Parathyroid adenoma (tissue), 2 donors: ENCODE results near the gene SLC46A2.

Experiments used
- H2AFZ ChIP-seq: fragments of 300-600 bp; sonication (generic); one replicate; pipeline ENCODE4 v1.7.0; 2017; ENCODE audit warnings: antibody characterized with exemption, mild to moderate bottlenecking
- H3K27ac ChIP-seq: fragments of 300-600 bp; sonication (generic); one replicate; pipeline ENCODE4 v1.7.0; 2017
- H3K27me3 ChIP-seq: fragments of 300-600 bp; sonication (generic); one replicate; pipeline ENCODE4 v1.7.0; 2017; ENCODE audit warnings: low read length; ENCODE audit not compliant: control insufficient read depth, insufficient read depth
- H3K36me3 ChIP-seq: fragments of 300-600 bp; sonication (generic); one replicate; pipeline ENCODE4 v1.7.0; 2017; ENCODE audit warnings: low read length; ENCODE audit not compliant: control insufficient read depth, insufficient read depth
- H3K4me1 ChIP-seq: fragments of 300-600 bp; sonication (generic); one replicate; pipeline ENCODE4 v1.7.0; 2017; ENCODE audit warnings: control low read depth
- H3K4me2 ChIP-seq: fragments of 300-600 bp; sonication (generic); one replicate; pipeline ENCODE4 v1.7.0; 2017; ENCODE audit warnings: low read length
- H3K4me3 ChIP-seq: fragments of 300-600 bp; sonication (generic); one replicate; pipeline ENCODE4 v1.7.0; 2017; ENCODE audit warnings: low read depth, low read length
- H3K79me2 ChIP-seq: fragments of 300-600 bp; sonication (generic); one replicate; pipeline ENCODE4 v1.7.0; 2017; ENCODE audit warnings: control low read depth
- H3K9ac ChIP-seq: fragments of 300-600 bp; sonication (generic); one replicate; pipeline ENCODE4 v1.7.0; 2017; ENCODE audit warnings: mild to moderate bottlenecking
- H3K9me3 ChIP-seq: fragments of 300-600 bp; sonication (generic); one replicate; pipeline ENCODE4 v1.7.0; 2017; ENCODE audit warnings: low read length; ENCODE audit not compliant: control insufficient read depth
- TF ChIP-seq, protein P1 (sequence below): fragments of 300-600 bp; sonication (generic); IDR thresholded peaks from one replicate; pipeline ENCODE4 v1.7.0; 2017; ENCODE audit warnings: antibody characterized with exemption, mild to moderate bottlenecking
- donor health status: primary hyperparathyroidism.

Gene SLC46A2

DNA sequence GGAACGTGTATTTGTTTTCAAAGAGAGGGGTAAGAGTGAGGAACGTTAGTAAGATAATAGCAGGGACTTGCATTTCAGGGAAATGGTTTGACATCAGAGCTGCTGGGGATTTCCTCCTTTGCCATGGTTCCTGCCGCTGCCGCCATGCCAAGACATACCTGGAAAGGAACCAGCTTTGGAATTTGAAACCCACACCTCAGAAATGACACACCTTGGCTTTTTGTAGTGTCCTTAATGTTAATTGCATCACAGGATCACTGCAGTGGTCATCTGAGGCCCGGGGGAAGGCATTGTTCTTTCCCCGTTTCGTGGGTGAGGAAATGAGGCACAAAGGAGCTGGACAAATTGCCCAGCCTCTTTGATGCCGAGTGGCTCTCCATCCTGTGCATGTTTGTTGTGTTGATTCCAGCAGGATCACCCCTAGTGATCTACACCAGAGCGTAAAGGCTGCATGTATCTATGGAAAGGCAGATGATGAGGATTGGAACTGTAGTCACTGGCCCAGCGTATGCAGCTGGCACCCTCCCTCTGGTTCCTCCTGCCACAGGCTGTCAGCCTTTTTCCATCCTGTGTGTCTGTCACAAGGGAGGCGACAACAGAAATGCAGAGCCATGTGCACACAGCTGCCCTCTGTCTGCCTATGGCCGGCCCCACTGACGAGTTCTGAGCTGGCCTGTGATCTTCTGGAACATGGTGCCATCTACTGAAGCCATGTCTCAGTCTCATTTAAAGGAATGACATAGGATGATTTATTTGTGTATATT, 37.8 kb downstream of the SLC46A2 start:
- TF ChIP-seq, protein P1, sequence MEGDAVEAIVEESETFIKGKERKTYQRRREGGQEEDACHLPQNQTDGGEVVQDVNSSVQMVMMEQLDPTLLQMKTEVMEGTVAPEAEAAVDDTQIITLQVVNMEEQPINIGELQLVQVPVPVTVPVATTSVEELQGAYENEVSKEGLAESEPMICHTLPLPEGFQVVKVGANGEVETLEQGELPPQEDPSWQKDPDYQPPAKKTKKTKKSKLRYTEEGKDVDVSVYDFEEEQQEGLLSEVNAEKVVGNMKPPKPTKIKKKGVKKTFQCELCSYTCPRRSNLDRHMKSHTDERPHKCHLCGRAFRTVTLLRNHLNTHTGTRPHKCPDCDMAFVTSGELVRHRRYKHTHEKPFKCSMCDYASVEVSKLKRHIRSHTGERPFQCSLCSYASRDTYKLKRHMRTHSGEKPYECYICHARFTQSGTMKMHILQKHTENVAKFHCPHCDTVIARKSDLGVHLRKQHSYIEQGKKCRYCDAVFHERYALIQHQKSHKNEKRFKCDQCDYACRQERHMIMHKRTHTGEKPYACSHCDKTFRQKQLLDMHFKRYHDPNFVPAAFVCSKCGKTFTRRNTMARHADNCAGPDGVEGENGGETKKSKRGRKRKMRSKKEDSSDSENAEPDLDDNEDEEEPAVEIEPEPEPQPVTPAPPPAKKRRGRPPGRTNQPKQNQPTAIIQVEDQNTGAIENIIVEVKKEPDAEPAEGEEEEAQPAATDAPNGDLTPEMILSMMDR = no peak
- H3K4me2 ChIP-seq = no peak overlapping the region
- no peaks in the 10 kb centered on the region for H3K27me3 ChIP-seq
- no peak overlapping the region for H2AFZ ChIP-seq
- H3K36me3 ChIP-seq = no peaks in the 10 kb centered on the region
- no peaks in the 10 kb centered on the region for H3K4me1 ChIP-seq
- H3K4me3 ChIP-seq = no peak overlapping the region
- H3K9me3 ChIP-seq = no peaks in the 10 kb centered on the region
- no peak overlapping the region for H3K27ac ChIP-seq
- no peak overlapping the region for H3K9ac ChIP-seq
- H3K79me2 ChIP-seq = no peaks in the 10 kb centered on the region

DNA sequence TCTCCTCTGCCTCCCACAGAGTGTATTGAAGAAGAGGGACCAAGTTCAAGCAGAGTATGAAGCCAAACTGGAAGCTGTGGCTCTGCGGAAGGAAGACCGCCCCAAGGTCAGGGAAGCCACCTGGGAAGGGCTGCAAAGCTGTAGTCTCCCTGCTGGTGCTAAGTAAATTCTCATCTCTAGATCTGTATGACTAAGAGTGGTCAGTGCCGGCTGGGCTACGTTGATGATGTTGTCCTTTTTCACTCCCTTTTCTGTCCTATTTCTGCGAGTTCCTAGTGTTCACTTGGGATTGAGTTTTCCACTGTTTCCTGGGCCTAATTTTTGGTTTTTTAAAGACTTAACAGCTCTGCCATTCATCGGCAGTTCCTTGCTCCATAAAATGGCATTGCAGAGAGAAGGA, 39.8 kb downstream of the SLC46A2 start:
- Histone ChIP-seq H3K9me3 (no peaks in the 10 kb centered on the region), H3K4me2 (no peak overlapping the region), H3K36me3 (no peaks in the 10 kb centered on the region), H2AFZ (no peak overlapping the region), H3K27me3 (no peaks in the 10 kb centered on the region), H3K9ac (no peak overlapping the region), H3K79me2 (no peaks in the 10 kb centered on the region), H3K27ac (no peak overlapping the region), H3K4me1 (no peaks in the 10 kb centered on the region), H3K4me3 (no peak overlapping the region)
- TF ChIP-seq, protein P1 = no peak

DNA sequence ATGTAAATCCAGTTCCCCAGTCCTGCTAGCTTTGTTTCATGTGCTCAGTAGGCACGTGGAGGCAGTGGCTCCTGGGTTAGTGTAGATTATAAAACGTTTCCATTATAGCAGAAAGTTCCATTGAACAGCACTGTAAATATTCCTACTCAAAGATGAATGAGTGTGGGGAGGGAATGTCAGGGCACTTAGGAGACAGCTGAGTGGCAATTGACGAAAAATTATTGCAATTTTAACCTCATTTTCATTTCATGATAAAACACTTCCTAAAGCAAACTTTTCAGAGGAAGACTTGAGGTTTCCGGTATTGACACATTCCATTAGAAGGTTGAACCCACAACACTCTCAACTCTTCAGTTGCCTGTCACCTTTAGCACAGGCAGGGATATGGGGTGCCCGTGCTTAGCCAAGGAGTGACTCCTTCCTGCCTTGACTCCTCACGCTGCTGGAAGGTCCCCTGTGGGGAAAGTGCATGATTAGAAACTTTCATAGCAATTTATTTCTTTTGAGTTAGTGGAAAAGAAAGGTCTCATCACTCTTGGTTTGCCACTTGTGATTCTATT, 41.2 kb downstream of the SLC46A2 start:
- Histone ChIP-seq H3K9ac (no peak overlapping the region), H3K27ac (no peak overlapping the region), H2AFZ (no peak overlapping the region), H3K27me3 (no peaks in the 10 kb centered on the region), H3K79me2 (peaks cover 2% of the 10 kb centered on the region), H3K36me3 (no peaks in the 10 kb centered on the region), H3K9me3 (no peaks in the 10 kb centered on the region), H3K4me2 (no peak overlapping the region), H3K4me3 (no peak overlapping the region), H3K4me1 (no peaks in the 10 kb centered on the region)
- TF ChIP-seq, protein P1 = no peak

DNA sequence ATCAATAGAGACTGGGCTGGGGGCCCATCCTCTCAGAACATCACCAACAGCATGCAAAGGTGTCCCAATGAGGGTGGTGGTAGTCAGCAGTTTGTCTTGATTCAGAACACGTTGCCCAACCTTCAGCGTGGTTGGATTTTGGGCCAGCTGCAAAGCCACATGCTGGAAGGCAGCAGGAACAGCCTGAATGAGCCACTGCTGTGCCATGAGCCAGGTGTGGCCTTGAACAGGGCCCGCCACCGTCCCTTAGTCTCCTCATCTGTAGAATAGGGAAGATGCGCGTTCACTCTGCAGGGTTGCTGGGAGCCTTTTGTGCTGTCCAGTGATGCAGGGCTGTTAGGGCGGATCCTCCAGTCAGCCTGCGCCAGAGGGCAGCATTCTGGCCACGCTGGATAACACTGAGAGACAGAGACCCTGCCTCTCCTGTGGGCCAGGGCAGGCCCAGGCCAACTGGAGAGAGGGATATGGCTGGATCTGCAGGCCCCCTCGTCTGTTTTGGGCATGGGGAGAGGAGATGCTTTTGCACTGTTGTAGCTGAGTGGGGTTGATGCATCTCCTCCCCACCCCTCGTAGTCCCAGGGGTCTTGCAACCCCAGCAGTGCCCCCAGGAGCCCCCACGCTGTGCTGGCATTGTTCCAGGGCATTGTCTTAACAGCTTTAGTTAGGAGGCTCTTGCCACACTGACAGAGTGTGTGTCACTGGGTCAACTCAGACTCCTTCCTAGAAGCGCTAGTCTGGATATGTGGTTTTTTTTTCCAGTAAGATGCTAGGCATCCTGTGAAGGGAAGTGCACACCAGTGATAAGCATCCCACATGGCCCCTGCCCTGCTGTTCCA, 42.1 kb downstream of the SLC46A2 start:
- H3K9me3 ChIP-seq = no peaks in the 10 kb centered on the region
- H3K27me3 ChIP-seq = no peaks in the 10 kb centered on the region
- no peak overlapping the region for H2AFZ ChIP-seq
- H3K79me2 ChIP-seq = peaks cover 2% of the 10 kb centered on the region
- H3K36me3 ChIP-seq = no peaks in the 10 kb centered on the region
- H3K27ac ChIP-seq = no peak overlapping the region
- no peak overlapping the region for H3K4me2 ChIP-seq
- TF ChIP-seq, protein P1 = no peak
- no peak overlapping the region for H3K4me3 ChIP-seq
- H3K4me1 ChIP-seq = no peaks in the 10 kb centered on the region
- H3K9ac ChIP-seq = no peak overlapping the region
